Measurements from ENCODE around the gene TMEM170A.
A peak's percentile ranks its signal among the peaks of the same experiment; 100 is the strongest.
"Not testable (repeated sequence)": the region's sequence is repeated elsewhere in the genome, so short reads cannot be mapped to it uniquely, and the experiment has no call there.

TMEM170A gene, protein sequence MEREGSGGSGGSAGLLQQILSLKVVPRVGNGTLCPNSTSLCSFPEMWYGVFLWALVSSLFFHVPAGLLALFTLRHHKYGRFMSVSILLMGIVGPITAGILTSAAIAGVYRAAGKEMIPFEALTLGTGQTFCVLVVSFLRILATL

DNA sequence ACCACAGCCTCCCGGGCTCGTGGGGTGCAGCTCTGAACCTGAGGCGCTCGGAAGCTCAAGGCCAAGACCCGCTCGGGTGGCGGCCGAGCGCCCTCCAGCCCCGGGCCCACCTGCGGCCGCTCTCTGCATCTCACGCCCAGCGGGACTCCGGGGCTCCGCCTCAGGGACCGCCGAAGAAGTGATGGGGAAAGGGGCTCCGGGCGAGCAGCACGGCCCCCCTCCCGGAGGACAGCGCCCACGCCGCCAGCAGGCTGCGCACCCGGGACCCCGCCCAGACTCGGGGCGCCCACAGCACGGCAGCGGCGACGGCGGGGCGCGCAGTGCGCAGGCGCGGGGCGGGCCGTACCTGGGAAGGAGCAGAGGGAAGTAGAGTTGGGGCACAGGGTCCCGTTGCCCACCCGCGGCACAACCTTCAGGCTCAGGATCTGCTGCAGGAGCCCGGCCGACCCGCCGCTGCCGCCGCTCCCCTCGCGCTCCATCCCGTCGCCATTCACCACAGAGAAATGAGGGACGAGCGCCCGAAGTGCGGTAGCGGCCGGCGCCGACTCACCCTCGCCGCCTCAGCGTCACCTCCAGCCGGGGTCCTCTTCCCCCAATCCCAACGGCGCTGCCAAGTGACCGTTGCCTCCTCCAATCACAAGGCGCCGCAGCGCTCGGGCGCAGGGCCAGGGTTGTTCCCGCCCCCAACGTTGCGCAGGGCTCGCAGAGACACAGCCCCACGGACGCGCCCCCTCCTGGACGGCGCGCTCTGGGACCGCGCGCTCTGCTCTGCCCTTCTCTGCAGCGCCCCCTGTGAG, at the start of gene TMEM170A:
Gene TMEM170A, minus strand, starts transcription at position 568 of the 797 bp plus-strand sequence. Its CDS starts 89 bp downstream, at position 479.
- peak; percentile 99 for DNase-seq

DNA sequence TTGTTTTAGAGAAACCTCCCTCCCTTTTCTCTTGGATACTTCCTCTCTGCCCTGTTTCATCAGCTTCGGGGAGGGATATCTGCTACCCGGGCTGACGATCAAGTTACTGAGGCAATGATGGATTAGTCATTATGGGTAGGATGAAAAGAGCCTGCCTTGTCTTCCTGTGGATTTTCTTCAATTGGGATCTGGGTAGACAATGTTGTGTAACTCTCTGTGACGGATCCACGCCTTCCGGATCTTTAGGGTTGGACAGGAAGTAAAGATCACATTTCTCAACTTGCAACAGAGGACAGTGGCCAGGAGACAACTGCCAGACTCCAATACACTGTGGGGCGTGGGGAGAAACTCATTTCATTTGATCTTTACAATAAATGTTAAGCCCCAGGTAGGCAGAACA, 42.1 kb upstream of the TMEM170A start:
- no peak for DNase-seq

DNA sequence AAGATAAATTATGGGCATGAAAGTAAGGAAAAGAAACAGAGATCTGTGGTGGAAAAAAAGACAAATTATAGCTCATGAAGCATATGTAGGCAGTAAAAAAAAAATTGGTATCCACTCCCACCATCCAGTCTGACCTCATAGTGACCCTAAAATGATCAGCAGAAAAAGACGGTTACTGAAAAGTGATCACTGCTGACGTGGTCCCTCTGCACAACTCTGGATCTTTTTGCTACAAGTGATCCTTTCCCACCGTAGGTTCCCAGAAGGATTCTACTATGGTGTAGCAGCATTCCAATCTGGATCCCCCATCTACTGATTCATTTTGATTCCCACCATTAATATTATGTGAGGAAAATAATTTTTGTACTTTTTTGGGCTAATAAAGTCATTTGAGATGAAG, 41.6 kb upstream of the TMEM170A start:
- DNase-seq, result no peak

DNA sequence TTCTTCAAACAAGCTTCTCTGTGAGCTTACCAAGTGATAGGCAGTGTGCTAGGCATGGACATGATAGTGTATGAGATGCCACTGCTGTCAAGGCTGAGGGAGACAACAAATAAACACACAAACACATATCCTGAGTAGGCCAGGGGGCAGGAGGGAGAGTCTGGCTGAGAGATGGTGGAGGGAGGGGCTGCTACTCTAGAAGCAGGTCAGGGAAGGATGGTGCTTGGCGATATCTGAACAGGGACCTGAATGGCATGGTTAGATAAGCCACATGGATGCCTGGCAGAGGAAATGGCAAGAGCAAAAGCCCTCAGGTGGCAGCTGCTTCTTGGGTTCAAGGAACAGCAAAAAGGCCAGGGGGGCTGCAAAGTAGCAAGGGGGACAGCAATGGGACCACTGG, 39.3 kb upstream of the TMEM170A start:
- DNase-seq, result no peak

- no peak for DNase-seq
These were observed 38.6 kb upstream of the TMEM170A start for GRCh38 chr16:75502916-75503605.

DNA sequence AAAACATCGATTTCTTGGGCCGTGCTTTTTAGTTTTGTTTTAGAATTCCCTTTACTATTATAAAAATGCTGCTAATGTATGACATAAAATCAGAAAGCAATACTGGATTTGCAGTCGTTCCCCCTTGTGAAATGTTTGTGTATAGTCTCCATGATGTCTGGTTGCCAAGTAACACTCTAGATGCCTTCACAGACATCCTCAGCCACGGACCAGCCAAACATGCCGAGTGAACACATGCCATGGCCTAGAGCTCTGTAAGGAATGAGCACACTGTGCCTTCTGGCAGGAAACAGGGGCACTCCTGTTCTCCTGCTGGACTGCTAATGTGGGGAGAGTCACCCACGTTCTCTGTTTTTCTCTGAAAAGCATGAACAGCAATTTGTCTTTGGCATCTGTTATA, 37.3 kb upstream of the TMEM170A start:
- DNase-seq, result not testable (repeated sequence)

GRCh38 chr16:75501359-75501758, 36.9 kb upstream of the TMEM170A start:
- no peak for DNase-seq

DNA sequence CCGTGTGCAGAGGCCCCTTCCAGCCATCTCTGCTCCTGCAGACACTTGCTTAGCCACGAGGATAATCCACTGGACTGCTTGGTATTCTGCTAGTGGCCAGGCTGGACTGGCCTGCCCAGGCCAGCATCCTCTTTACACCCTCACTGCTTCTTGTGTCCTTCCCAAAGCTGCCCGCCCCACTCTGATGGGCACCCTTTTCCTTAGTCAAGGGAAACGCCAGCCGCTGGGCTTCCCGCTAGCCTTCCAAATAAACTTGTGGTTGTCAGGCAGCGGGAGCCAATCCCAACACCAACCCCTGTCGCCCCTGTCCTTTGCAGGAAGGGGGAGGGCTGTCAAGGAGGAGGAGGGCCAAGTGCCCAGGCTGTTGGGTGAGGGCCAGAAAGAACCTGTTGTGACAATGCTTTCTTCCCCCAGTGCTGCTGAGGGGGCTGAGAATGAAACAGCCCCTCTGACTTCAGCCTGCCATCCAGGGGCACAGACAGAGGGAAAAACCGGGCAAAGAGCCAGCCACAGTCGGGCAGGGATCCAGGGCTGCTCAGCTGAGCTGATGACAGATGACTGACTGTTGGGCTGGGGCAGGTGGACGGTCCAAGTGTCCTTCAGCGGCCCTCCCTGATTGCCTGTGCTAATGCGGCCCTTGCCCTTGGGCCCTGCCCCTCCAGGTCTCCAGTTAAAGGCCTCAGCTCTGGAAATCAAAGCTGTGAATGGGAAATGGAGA, 34.3 kb upstream of the TMEM170A start:
- not testable (repeated sequence) for DNase-seq

DNA sequence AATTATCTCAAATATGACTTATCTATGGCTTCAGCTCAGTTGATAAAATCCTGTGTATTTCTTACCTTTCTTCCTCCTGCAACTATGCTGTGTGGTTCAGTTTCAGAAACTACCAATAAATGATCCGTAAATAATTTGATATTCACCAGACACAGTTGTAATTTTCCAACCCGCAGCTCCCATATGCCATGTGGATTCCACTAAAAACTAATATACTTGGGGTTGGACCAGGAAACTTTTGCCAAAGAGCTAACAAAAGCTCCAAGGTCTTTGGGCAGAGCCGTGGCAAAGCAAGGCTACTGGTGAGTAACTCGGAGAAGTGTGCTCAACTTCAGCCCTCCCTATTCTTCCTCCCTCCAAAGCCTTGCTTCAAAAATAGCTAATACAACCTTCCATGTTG, 33.1 kb upstream of the TMEM170A start:
- DNase-seq, result no peak

- DNase-seq, result peak; percentile 20
These were observed 30.7 kb upstream of the TMEM170A start, which contains the start of gene CHST6 for GRCh38 chr16:75495076-75495674. TSS of gene CHST6 (minus strand) at chr16:75495441. CDS start at chr16:75479828, 15,613 bp downstream.

- DNase-seq, result no peak
These were observed 30.2 kb upstream of the TMEM170A start for GRCh38 chr16:75494661-75495075.

GRCh38 chr16:75494184-75494583, 29.7 kb upstream of the TMEM170A start:
- no peak for DNase-seq

DNA sequence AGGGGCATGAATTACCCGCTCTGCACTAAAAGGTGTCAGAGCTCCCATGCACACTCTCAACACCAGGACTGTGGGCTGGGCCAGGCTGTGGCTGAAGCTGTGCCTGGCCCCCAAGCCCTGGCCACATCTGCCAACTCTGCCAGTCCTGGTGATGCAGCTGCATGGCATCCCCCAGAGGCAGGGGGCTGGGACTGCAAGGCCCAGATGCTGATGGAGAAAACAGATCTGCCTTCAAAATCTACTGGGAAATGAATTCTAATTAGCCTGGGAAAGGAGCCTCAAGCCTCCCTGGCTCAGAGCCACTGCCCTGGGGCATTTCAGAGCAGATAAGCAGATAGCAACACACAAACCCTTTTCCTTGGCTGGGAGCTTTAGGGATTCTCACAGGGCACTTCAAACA, 27.4 kb upstream of the TMEM170A start:
- DNase-seq, result no peak

DNA sequence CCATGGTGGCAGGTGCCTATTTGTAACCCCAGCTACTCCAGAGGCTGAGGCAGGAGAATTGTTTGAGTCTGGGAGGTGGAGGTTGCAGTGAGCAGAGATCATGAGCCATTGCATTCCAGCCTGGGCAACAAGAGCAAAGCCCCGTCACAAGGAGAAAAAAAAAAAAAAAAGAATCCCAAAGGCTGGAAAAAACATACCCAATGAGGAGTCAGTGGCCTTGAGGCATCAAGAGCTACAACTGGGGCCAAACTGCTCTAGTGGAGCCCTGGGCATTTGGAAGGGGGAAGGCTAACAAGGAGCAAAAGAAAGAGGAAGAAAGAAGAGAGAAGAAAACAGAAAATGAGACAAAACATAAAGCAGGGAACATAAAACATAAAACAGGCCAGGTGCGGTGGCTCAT, 23.8 kb upstream of the TMEM170A start:
- DNase-seq, result no peak

DNA sequence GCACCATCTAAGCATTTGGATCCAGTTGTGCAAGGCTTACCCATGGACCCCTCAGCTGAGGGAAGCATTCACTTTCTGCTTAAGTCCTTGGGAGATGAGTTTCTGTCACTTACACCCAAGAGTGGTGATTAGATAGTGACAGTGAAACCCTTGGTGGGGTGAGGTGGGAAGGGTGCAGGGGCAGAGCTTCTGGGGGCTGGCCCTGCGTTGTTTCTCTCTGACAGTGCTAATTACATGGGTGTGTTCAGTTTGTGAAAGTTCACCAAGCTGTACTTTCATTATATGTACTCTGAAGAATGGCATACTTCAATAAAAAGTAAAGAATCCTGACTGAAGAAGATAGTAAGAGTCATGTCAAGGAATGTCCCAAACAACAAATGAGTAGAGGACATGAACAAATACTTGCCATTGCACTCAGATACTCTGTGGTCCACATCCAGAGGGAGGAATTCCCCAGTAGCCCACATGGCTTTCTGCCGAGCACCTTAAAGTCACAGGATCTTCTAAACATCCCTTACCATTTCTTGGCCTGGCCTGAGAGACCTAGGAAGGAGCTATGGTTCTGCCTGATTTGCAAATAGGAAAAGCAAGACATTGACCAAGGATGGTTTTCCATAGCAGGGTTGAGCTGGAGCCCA, 22.3 kb upstream of the TMEM170A start:
- DNase-seq, result no peak

- DNase-seq, result no peak
These were observed 21.7 kb upstream of the TMEM170A start for GRCh38 chr16:75486014-75486675.

GRCh38 chr16:75485230-75486013, 20.9 kb upstream of the TMEM170A start:
- no peak for DNase-seq

GRCh38 chr16:75483222-75483621, 18.7 kb upstream of the TMEM170A start:
- DNase-seq, result no peak

DNA sequence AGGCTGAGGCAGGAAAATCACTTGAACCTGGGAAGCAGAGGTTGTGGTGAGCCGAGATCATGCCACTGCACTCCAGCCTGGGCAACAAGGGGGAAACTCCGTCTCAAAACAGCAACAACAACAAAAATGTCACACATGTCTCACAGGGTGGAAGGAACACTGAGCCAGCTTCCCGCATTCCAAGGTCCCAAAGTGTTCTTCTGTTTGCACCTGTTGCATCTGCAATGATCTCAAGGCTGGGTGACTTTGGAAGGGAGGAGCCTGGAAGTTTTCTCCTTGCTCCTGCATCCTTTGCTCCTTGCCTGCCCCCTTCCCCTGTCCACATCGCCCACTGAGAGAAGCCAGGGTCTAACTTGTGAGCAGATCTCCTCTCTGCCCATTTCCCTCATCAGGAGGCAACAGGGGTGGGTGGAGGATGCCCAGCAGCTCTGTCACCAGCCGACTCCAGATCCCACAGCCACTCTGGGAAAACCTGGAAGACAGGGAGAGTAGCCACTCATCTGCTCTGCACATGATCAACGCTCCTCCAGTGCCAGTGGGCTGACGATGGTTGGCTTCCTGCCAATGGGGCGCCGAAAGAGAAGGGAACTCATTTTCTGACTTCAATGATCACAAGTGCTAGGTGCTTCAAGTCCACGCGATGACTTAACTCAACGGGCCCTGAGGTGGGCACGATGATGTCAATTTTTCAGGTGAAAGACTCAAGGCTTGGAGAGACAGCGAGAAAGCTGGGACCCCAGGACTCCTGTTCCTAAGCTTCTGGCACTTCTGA, 18.1 kb upstream of the TMEM170A start:
- DNase-seq, result no peak

GRCh38 chr16:75481475-75481874, 17.0 kb upstream of the TMEM170A start:
- no peak for DNase-seq
